Activated CD4-positive, alpha-beta T cell treated with anti-CD3 and anti-CD28 coated beads for 36 hours (primary cell): Measurements from ENCODE around the gene CFAP61. TPM values are rescaled to one million over a fixed set of nuclear protein-coding genes. Genes with fewer than 3 reads are reported as not detected.

Source experiments
- ATAC-seq: fragments of 200-7000 bp; cut with Tn5 transposase; one replicate; pipeline ENCODE4 v1.10.0; 2021; ENCODE audit warnings: mild to moderate bottlenecking, moderate library complexity
- CTCF ChIA-PET: fragments of 350-600 bp; sonication (Branson Sonifier 250); formaldehyde crosslinking; loops from one replicate; lab custom pipeline; 2021; ENCODE audit warnings: antibody characterized with exemption; lab: Charles Lee
- POLR2A ChIA-PET: fragments of 350-600 bp; sonication (Branson Sonifier 250); formaldehyde crosslinking; loops from one replicate; lab custom pipeline; 2021; ENCODE audit warnings: antibody characterized with exemption, inconsistent platforms; lab: Charles Lee
- DNase-seq: peaks from one replicate; pipeline ENCODE4 v3.0.0-alpha.2; 2020
- H3K27ac Mint-ChIP-seq: one replicate; pipeline ENCODE4 v1.8.0; 2021; ENCODE audit warnings: mixed read lengths
- H3K27me3 Mint-ChIP-seq: one replicate; pipeline ENCODE4 v1.8.0; 2021; ENCODE audit warnings: mixed read lengths
- H3K36me3 Mint-ChIP-seq: one replicate; pipeline ENCODE4 v1.8.0; 2021; ENCODE audit warnings: low read depth, mixed read lengths
- H3K4me1 Mint-ChIP-seq: one replicate; pipeline ENCODE4 v1.8.0; 2021; ENCODE audit warnings: mixed read lengths
- H3K4me3 Mint-ChIP-seq: one replicate; pipeline ENCODE4 v1.8.0; 2021; ENCODE audit warnings: mild to moderate bottlenecking, moderate library complexity, mixed read lengths
- H3K9me3 Mint-ChIP-seq: one replicate; pipeline ENCODE4 v1.8.0; 2021; ENCODE audit warnings: low read depth, mixed read lengths
- intact Hi-C, 2 experiments: fragments of 100-400 bp; cut with DNase I in 1 of 2; cut with micrococcal nuclease in 1 of 2; formaldehyde crosslinking; loops; one replicate each; pipeline versions ENCODE4 v1.14.2 to v1.15.1; 2022 to 2024; cut with DNase I, micrococcal nuclease
- total RNA-seq, 2 experiments: library from RNA; stranded (reverse); gene quantifications; one replicate each; pipeline ENCODE4 v1.2.3, GENCODE V29; 2021

The CFAP61 gene
- total RNA-seq, 2 experiments from 2014 or later: 0.39 to 0.51 TPM

DNA sequence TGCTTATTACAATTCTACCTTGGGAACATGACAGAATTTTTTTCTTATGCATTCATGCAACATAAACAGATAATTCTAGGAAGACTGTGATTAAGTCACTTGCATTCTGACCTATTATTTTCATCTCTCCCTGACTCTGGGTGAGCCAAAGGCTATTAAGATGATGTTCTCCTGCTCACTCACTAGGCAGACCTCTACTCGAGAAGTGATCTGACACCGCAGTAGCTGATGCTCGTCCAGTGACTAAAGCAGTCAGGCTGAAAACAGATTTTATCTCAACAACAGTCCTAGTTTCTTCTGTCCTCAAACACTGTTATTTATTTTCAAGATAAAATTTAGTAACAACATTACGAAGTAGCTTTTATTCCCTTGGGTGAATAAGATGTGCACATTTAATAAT, 17.8 kb upstream of the CFAP61 start:
- DNase-seq: no peak
- intact Hi-C loops: no loop called here
- POLR2A ChIA-PET: no interaction called here
- Mint-ChIP-seq H3K27me3 (no peaks in the 10 kb centered on the region), H3K4me3 (no peak overlapping the region), H3K27ac (peak overlapping the region; percentile 9), H3K36me3 (peaks cover 51% of the 10 kb centered on the region), H3K4me1 (peaks cover 3% of the 10 kb centered on the region), H3K9me3 (no peaks in the 10 kb centered on the region)
- CTCF ChIA-PET: no interaction called here
- no peak for ATAC-seq

DNA sequence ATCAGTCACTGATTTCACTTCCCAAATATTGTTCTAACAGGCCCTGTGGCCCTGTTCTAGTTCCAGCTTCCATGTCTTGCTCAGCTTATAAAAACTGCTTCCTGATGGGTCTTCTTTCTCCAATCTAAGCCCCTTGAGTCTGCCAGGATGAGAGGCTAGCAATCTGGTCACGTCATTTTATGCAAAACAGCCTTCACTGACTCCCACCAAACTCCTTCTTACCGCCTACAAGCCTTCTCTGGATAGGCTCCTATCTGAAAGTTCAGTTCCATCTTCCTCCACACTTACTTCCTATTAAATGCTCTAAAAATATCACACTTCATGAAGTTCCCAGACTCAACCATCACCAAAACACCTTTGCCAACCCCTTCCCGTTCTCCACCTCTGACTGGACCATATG, 15.6 kb upstream of the CFAP61 start:
- peaks cover 52% of the 10 kb centered on the region for H3K36me3 Mint-ChIP-seq
- peak overlapping the region; percentile 16 for H3K27ac Mint-ChIP-seq
- no peaks in the 10 kb centered on the region for H3K4me1 Mint-ChIP-seq
- ChIA-PET POLR2A (no interaction called here), CTCF (interaction anchor here (0.8 to 1.0 kb wide), 2 partner anchors 11 to 15 kb away, joined by 3 read pairs; partner anchors contain the start of genes CFAP61 and CRNKL1)
- DNase-seq (no peak), ATAC-seq (no peak)
- no peak overlapping the region for H3K4me3 Mint-ChIP-seq
- H3K9me3 Mint-ChIP-seq: no peaks in the 10 kb centered on the region
- no peaks in the 10 kb centered on the region for H3K27me3 Mint-ChIP-seq
- intact Hi-C loops: no loop called here

DNA sequence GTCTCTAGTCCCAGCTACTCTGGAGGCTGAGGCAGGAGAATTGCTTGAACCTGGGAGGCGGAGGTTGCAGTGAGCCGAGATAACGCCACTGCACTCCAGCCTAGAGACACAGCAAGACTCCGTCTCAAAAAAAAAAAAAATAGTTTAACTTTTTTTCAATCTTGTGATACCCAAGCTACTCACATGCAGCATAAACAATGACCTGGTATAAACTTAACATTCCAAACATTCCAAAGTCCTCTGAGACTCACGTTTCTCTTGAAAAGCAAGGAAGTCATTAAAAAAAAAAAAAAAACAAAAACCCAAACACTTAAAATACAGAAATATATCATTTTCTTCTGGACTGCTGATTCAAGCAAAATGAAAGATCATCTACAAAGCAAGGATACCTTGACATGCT, 14.4 kb upstream of the CFAP61 start:
- POLR2A ChIA-PET: interaction anchor here (0.7 kb wide), 1 partner anchor 252 kb away, joined by 3 read pairs; no protein-coding TSS in a partner anchor
- Mint-ChIP-seq H3K27me3 (no peaks in the 10 kb centered on the region), H3K4me3 (no peak overlapping the region), H3K9me3 (no peaks in the 10 kb centered on the region), H3K36me3 (peaks cover 57% of the 10 kb centered on the region), H3K4me1 (no peaks in the 10 kb centered on the region), H3K27ac (no peak overlapping the region)
- DNase-seq: no peak
- intact Hi-C loops: no loop called here
- ATAC-seq: no peak
- CTCF ChIA-PET: interaction anchor here (0.8 to 1.1 kb wide), 2 partner anchors 10 to 18 kb away, joined by 3 to 4 read pairs; no protein-coding TSS in a partner anchor

DNA sequence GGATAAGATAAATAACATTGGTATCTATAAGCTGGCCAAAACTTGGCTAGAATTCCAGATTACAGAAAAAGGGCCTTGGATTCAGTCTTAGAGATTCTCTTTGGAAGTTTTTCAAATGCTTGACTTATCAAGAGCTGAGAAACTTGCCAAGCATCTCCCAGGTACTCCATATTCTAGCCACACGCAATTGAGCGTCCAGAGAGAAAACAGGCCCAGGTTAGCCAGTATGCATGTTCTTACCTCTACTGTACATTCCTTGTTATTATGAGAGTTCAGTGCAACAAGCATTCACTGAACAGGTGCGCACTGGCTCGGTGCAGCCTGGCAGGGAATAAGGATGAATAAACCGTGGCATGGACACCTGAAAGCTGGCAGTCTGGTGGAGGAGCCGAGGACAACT, 13.7 kb upstream of the CFAP61 start:
- intact Hi-C loops: no loop called here
- ChIA-PET CTCF (interaction anchor here (0.8 to 1.1 kb wide), 2 partner anchors 11 to 18 kb away, joined by 3 to 4 read pairs; no protein-coding TSS in a partner anchor), POLR2A (interaction anchor here (0.7 kb wide), 1 partner anchor 252 kb away, joined by 3 read pairs; no protein-coding TSS in a partner anchor)
- Mint-ChIP-seq H3K27ac (no peak overlapping the region), H3K27me3 (no peaks in the 10 kb centered on the region), H3K36me3 (peaks cover 62% of the 10 kb centered on the region), H3K4me3 (no peak overlapping the region), H3K9me3 (no peaks in the 10 kb centered on the region), H3K4me1 (no peaks in the 10 kb centered on the region)
- ATAC-seq (no peak), DNase-seq (no peak)

DNA sequence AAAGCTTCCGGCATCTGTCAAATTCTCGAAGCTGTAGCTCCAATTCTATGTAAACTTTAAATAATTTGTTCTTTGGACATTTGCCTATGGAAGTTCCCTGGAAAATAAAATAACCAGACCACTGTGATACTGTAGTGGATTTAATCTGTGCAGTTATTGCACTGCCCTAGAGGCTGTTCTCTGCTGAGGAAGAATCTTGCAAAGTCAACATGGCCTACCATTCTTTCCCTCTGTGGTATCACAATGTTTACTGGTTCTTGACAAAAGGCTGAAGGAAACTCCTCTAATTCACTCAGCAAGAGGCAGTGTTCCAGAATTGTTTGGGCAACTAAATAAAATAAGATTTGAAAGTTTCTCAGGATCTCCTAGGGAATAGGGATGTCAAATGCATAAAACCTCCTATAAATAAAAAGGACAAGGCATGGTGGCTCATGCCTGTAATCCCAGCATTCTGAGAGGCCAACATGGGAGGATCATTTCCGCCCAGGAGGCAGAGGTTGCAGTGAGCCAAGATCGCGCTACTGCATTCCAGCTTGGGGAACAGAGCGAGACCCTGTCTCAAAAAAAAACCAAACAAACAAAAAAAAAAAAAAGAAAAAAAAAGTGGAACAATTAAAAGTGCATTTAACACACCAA, 12.5 kb upstream of the CFAP61 start:
- CTCF ChIA-PET: no interaction called here
- Mint-ChIP-seq H3K4me3 (no peak overlapping the region), H3K4me1 (peaks cover 3% of the 10 kb centered on the region), H3K9me3 (no peaks in the 10 kb centered on the region), H3K27me3 (no peaks in the 10 kb centered on the region), H3K27ac (no peak overlapping the region), H3K36me3 (peaks cover 67% of the 10 kb centered on the region)
- no peak for DNase-seq
- POLR2A ChIA-PET: interaction anchor here (0.7 kb wide), 1 partner anchor 13 kb away, joined by 4 read pairs; no protein-coding TSS in a partner anchor
- no peak for ATAC-seq
- intact Hi-C loops: no loop called here

DNA sequence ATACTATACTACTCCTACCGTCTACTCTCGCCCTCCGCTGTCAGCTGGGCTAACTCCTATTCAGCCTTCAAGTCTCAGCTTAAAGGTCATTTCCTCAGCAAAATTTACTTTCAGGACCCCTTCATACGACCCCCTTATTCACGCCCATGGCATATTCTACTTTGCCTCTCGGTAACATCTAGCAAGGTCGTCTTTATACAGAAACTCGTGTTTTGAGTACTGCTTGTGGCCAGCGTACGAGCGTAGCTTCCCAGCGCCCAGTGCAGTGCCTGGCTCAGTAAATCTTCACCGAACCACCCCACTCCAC, 612 bp upstream of the CFAP61 start:
- intact Hi-C loops: loop anchor here (1.0 to 5.0 kb wide), 11 partner anchors 29 to 1763 kb away; partner anchors contain the start of genes NAA20 (in 2 of the 2), RALGAPA2 (in 2 of the 2), KIZ (in 1 of the 2) and SEC23B (in 1 of the 2)
- Mint-ChIP-seq H3K27ac (peak overlapping the region; percentile 98), H3K9me3 (no peaks in the 10 kb centered on the region), H3K36me3 (peaks cover 25% of the 10 kb centered on the region), H3K4me3 (peak overlapping the region; percentile 99), H3K27me3 (no peaks in the 10 kb centered on the region), H3K4me1 (peaks cover 14% of the 10 kb centered on the region)
- ChIA-PET POLR2A (interaction anchor here (0.6 to 1.4 kb wide), 3 partner anchors 34 to 1379 kb away, joined by 3 to 6 read pairs (median 4); partner anchors contain the start of gene NAA20), CTCF (interaction anchor here (0.6 to 2.9 kb wide), 10 partner anchors 9 to 542 kb away, joined by 3 to 21 read pairs (median 3); partner anchors contain the start of gene NAA20)
- DNase-seq (no peak), ATAC-seq (peak; percentile 38)

DNA sequence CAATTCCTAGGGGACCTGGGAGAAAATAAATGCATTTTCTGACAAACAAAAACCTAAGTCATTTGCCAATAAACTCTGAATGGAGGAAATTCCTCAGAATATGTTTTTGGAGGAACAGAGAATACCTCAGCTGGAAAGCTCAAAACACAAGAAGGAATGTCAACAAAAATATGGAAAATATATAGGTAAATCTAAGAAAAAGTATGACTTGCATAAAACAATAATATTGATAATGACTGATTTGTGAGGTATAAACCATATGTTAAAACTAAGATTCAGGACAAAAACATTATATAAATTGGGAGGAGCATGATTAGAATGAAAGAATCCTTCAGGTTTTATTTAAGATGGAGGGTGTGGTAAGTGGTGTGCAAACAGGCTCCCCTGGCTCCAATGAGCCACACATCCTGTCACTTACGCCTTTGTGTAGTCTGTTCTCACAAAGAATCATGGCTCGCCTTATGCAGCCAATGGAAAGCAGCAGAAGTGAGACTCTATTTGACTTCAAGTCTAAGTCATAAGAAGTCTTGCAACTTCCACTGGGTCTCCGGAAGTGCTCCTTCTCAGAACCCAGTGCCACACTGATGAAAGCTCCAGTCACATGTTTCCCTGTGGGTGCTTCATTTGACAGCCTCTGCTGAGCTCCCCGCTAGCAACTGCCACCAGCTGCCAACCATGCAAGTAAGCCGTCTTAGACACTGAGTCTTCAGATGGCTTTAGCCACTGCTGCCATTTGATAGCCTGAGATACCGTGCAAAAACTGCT, 8.1 kb downstream of the CFAP61 start:
- no peak for ATAC-seq
- POLR2A ChIA-PET: interaction anchor here (1.1 kb wide), 1 partner anchor 10 kb away, joined by 3 read pairs; no protein-coding TSS in a partner anchor

DNA sequence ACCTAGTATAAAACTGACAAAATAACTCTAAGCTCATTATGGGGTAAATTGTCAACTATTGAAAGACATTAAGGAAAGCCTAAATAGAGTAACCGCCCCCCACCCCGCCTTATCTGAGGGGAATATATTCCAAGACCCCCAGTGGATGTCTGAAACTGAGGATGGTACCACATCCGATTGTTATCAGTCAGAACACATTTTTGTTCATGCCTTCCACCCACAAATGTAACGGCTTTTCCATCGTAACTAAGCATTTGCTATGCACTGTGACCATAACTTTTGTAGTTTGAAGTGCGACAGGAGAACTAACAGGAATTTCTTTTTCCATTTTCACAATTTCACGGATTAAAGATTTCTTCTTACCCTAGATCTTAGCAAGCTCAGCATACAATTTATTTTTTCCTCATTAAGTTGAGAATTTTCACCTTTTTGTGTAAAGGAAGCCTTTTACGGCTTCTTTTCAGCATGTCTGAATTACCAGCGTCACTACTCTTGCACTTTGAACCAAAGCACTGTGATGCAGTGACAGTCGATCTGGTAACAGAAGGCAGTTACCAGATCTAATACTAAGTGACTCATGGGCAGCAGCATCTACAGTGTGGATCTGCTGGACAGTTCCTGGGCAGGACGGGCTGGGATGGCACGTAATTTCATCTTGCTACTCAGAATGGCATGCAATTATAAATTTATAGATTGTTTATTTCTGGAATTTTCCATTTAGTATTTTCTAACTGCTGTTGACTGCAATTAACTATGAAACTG, 11.8 kb downstream of the CFAP61 start:
- CTCF ChIA-PET: interaction anchor here (0.9 kb wide), 1 partner anchor 11 kb away, joined by 3 read pairs; no protein-coding TSS in a partner anchor
- Mint-ChIP-seq H3K9me3 (no peaks in the 10 kb centered on the region), H3K36me3 (no peaks in the 10 kb centered on the region), H3K4me3 (no peak overlapping the region), H3K27ac (no peak overlapping the region), H3K4me1 (no peaks in the 10 kb centered on the region), H3K27me3 (peaks cover 21% of the 10 kb centered on the region)
- ATAC-seq: no peak
- DNase-seq: no peak
- POLR2A ChIA-PET: interaction anchor here (0.6 kb wide), 1 partner anchor 142 kb away, joined by 3 read pairs; no protein-coding TSS in a partner anchor
- intact Hi-C loops: no loop called here

More for the DNA sequence above, 8.1 kb downstream of the CFAP61 start:
- Mint-ChIP-seq H3K36me3 (no peaks in the 10 kb centered on the region), H3K27ac (no peak overlapping the region), H3K9me3 (no peaks in the 10 kb centered on the region), H3K4me3 (no peak overlapping the region), H3K27me3 (peaks cover 15% of the 10 kb centered on the region), H3K4me1 (no peaks in the 10 kb centered on the region)
- intact Hi-C loops: no loop called here
- no peak for DNase-seq
- CTCF ChIA-PET: no interaction called here

DNA sequence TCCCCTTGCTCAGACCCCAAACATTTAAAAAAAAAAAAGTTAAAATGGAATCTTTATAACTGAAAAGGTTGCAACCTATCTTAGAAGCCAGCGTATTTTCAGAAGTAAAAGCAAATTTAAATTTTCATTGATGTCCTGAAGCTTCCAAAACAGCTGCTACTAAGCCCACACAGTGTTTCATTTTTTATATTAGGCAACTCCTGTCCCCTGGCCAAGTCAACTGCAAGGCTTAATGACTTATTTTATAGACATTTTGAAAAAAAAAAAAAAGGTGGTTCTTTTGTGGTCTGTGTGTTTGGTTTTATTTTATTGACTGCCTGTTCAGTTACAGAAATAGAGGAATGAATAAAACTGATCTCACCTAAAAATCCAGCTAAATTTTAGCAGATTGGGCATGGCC, 13.0 kb downstream of the CFAP61 start:
- POLR2A ChIA-PET: no interaction called here
- intact Hi-C loops: no loop called here
- no peaks in the 10 kb centered on the region for H3K9me3 Mint-ChIP-seq
- H3K27ac Mint-ChIP-seq: no peak overlapping the region
- no peak for DNase-seq
- CTCF ChIA-PET: interaction anchor here (0.6 kb wide), 1 partner anchor 169 kb away, joined by 3 read pairs; no protein-coding TSS in a partner anchor
- no peak overlapping the region for H3K4me3 Mint-ChIP-seq
- no peaks in the 10 kb centered on the region for H3K36me3 Mint-ChIP-seq
- peaks cover 21% of the 10 kb centered on the region for H3K27me3 Mint-ChIP-seq
- H3K4me1 Mint-ChIP-seq: no peaks in the 10 kb centered on the region
- ATAC-seq: no peak

DNA sequence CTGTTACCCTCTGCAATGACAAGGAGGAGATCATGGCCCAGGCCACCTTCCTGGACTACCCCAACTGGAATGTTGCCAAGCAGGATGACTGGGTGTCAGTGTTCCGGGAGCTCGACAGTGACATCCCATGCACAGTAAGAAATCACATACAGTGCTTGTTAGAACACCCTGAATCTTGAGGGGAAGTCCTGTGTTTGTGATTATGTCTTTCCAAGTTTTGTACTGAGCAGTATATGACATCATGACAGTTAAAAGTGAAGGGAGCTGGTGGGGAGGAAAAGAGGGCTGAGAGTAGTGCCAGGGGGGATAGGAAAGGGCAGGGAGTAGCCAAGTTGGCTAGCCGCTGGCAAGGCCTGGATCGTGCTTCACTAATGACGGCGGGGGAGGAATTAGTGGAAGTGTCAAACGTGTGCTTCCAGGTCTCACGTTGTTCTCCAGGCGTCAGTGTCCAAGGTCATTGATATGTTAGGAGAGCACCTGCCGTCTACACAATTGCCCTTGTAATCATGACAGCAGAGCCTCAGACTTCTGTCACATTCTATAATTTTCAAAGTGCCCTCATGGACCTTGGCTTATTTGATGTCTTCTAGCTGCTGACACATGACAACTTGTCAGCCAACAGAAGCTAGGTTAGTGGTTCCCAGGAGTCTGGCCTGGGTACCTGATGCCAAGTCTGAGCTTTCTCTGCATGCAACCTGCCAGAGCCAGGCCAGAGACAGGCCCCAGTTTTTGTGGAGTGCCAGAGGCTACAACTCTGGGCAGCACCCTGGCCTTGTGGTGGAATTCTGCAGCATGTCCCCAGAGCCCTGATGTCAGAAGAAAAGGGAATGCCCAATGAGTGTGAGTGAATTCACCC, 18.8 kb downstream of the CFAP61 start:
- no peaks in the 10 kb centered on the region for H3K4me1 Mint-ChIP-seq
- H3K27me3 Mint-ChIP-seq: no peaks in the 10 kb centered on the region
- no peaks in the 10 kb centered on the region for H3K9me3 Mint-ChIP-seq
- intact Hi-C loops: no loop called here
- ChIA-PET CTCF (interaction anchor here (1.2 kb wide), 1 partner anchor 12 kb away, joined by 5 read pairs; no protein-coding TSS in a partner anchor), POLR2A (no interaction called here)
- H3K4me3 Mint-ChIP-seq: no peak overlapping the region
- no peak overlapping the region for H3K27ac Mint-ChIP-seq
- ATAC-seq: no peak
- no peaks in the 10 kb centered on the region for H3K36me3 Mint-ChIP-seq
- no peak for DNase-seq
